OCI-LY7 (cell line): ENCODE data around the gene RPL32. TPM values are rescaled to one million over a fixed set of nuclear protein-coding genes. Genes with fewer than 3 reads are reported as not detected.

Experiments
- BruUV-seq: library from RNA; stranded (reverse); fragments of 400-500 nt; replicated peaks from 2 replicates; lab custom pipeline; 2021; lab: Mats Ljungman, UMichigan
- CTCF ChIA-PET: fragments of 300-600 bp; sonication (Branson Sonifier 250); formaldehyde crosslinking; loops from one replicate; lab custom pipeline; 2022; ENCODE audit warnings: antibody characterized with exemption; ENCODE audit not compliant: unreplicated experiment; lab: Charles Lee
- POLR2A ChIA-PET: fragments of 300-600 bp; sonication (Branson Sonifier 250); formaldehyde crosslinking; loops from one replicate; lab custom pipeline; 2022; ENCODE audit warnings: antibody characterized with exemption; lab: Charles Lee
- DNase-seq: peaks from one replicate; pipeline ENCODE4 v3.0.0-alpha.2; 2015; ENCODE audit warnings: low spot score
- H2AFZ ChIP-seq: fragments of 200-600 bp; sonication (generic), shearing (Covaris generic); 2 replicates; pipeline ENCODE4 v1.6.1; 2014; ENCODE audit warnings: mild to moderate bottlenecking, antibody characterized with exemption, low read length, moderate library complexity
- H3K27ac ChIP-seq: fragments of 200-600 bp; sonication (generic); 2 replicates; pipeline ENCODE4 v1.5.1; 2014; ENCODE audit warnings: mixed run types, low read depth, mild to moderate bottlenecking, moderate library complexity, low read length, inconsistent platforms; ENCODE audit not compliant: poor library complexity, severe bottlenecking
- H3K36me3 ChIP-seq: fragments of 200-600 bp; sonication (generic); 2 replicates; pipeline ENCODE4 v1.6.1; 2014; ENCODE audit warnings: mild to moderate bottlenecking, antibody characterized with exemption, low read length, moderate library complexity, mixed read lengths; ENCODE audit not compliant: insufficient read depth
- H3K4me1 ChIP-seq: fragments of 200-600 bp; sonication (generic); 2 replicates; pipeline ENCODE4 v1.5.1; 2014; ENCODE audit warnings: mild to moderate bottlenecking, low read length; ENCODE audit not compliant: insufficient read depth, poor library complexity, severe bottlenecking
- H3K4me2 ChIP-seq: fragments of 200-600 bp; sonication (generic); 2 replicates; pipeline ENCODE4 v1.6.1; 2014; ENCODE audit warnings: mild to moderate bottlenecking, low read length
- H3K4me3 ChIP-seq: fragments of 200-600 bp; sonication (generic); 2 replicates; pipeline ENCODE4 v1.5.1; 2014; ENCODE audit warnings: mild to moderate bottlenecking, low read depth, low read length; ENCODE audit not compliant: poor library complexity, severe bottlenecking
- H3K79me2 ChIP-seq: fragments of 200-600 bp; sonication (generic); 2 replicates; pipeline ENCODE4 v1.6.1; 2016; ENCODE audit warnings: low read depth, mild to moderate bottlenecking, low read length, moderate library complexity, mixed read lengths; ENCODE audit not compliant: insufficient read depth
- H3K9me2 ChIP-seq: fragments of 200-600 bp; sonication (generic); 2 replicates; pipeline ENCODE4 v1.6.1; 2016; ENCODE audit warnings: mild to moderate bottlenecking, low read length, mixed read lengths; ENCODE audit not compliant: insufficient read depth
- H3K9me3 ChIP-seq: fragments of 200-600 bp; sonication (generic); 2 replicates; pipeline ENCODE4 v1.6.1; 2014; ENCODE audit warnings: mild to moderate bottlenecking, mixed run types, low read length, mixed read lengths
- H4K20me1 ChIP-seq: fragments of 200-600 bp; sonication (generic); 2 replicates; pipeline ENCODE4 v1.6.1; 2014; ENCODE audit warnings: mild to moderate bottlenecking, antibody characterized with exemption, low read length, moderate library complexity, mixed read lengths; ENCODE audit not compliant: insufficient read depth
- CTCF ChIP-seq: fragments of 200-600 bp; sonication (generic); conservative IDR thresholded peaks from 2 replicates; pipeline ENCODE4 v1.5.1; 2014; ENCODE audit warnings: mild to moderate bottlenecking, antibody characterized with exemption, low read length, moderate library complexity, mixed read lengths
- EZH2phosphoT487 ChIP-seq: fragments of 200-600 bp; sonication (generic); IDR thresholded peaks from 2 replicates; pipeline ENCODE4 v1.6.1; 2018; ENCODE audit warnings: low read depth, borderline replicate concordance, mild to moderate bottlenecking, mixed run types, antibody characterized with exemption, low read length, moderate library complexity, mixed read lengths
- intact Hi-C: fragments of 100-400 bp; cut with micrococcal nuclease; formaldehyde crosslinking; loops from one replicate; pipeline ENCODE4 v1.10.0; 2022; ENCODE audit not compliant: unreplicated experiment
- total RNA-seq, 2 experiments: library from RNA; depleted of rRNA in 1 of 2; stranded (reverse); fragments of >200 nt in 1 of 2; shearing (Covaris generic) in 1 of 2; gene quantifications; 2 replicates each; pipeline ENCODE4 v1.2.3, GENCODE V29; 2014 to 2022

Gene RPL32
- total RNA-seq, 2 experiments from 2014 or later, result 2,099 to 3,717 TPM

- Histone ChIP-seq H3K27ac (no peak overlapping the region), H3K36me3 (peaks cover 6% of the 10 kb centered on the region; the same call in 1 of the 2 replicates), H3K4me2 (no peak overlapping the region), H4K20me1 (no peaks in the 10 kb centered on the region), H3K4me1 (peaks cover under 1% of the 10 kb centered on the region), H3K9me3 (no peaks in the 10 kb centered on the region), H3K4me3 (no peak overlapping the region), H2AFZ (no peak overlapping the region), H3K79me2 (no peaks in the 10 kb centered on the region), H3K9me2 (no peaks in the 10 kb centered on the region)
- CTCF ChIA-PET, result no interaction called here
- POLR2A ChIA-PET, result no interaction called here
- no peak for DNase-seq
- TF ChIP-seq CTCF (no peak), EZH2phosphoT487 (no peak)
- intact Hi-C loops, result no loop called here
- BruUV-seq, result no TSS peak
These were observed 17.1 kb downstream of the RPL32 start for GRCh38 chr3:12824299-12824698.

- Histone ChIP-seq H4K20me1 (no peaks in the 10 kb centered on the region), H3K79me2 (no peaks in the 10 kb centered on the region), H2AFZ (no peak overlapping the region), H3K4me2 (no peak overlapping the region), H3K4me1 (peaks cover 12% of the 10 kb centered on the region), H3K36me3 (peaks cover 6% of the 10 kb centered on the region; the same call in 1 of the 2 replicates), H3K4me3 (no peak overlapping the region), H3K27ac (no peak overlapping the region), H3K9me2 (no peaks in the 10 kb centered on the region), H3K9me3 (no peaks in the 10 kb centered on the region)
- CTCF ChIA-PET, result no interaction called here
- POLR2A ChIA-PET, result interaction anchor here (0.7 kb wide), 1 partner anchor 49 kb away, joined by 4 read pairs; no protein-coding TSS in a partner anchor
- no TSS peak for BruUV-seq
- DNase-seq, result peak; percentile 43
- intact Hi-C loops, result no loop called here
- TF ChIP-seq CTCF, result peak; percentile 67
- TF ChIP-seq EZH2phosphoT487, result no peak
These were observed 18.5 kb downstream of the RPL32 start for GRCh38 chr3:12822725-12823373.

GRCh38 chr3:12818773-12819172 lies 22.6 kb downstream of the RPL32 start:
- CTCF ChIA-PET, result interaction anchor here (1.4 to 1.5 kb wide), 2 partner anchors 9 to 12 kb away, joined by 3 to 20 read pairs; no protein-coding TSS in a partner anchor
- peak; percentile 53 for DNase-seq
- H3K4me3 ChIP-seq, result no peak overlapping the region
- no peaks in the 10 kb centered on the region for H3K79me2 ChIP-seq
- H3K27ac ChIP-seq, result peak overlapping the region; percentile 29
- peaks cover 17% of the 10 kb centered on the region; the same call in 1 of the 2 replicates for H3K36me3 ChIP-seq
- H4K20me1 ChIP-seq, result no peaks in the 10 kb centered on the region
- no peaks in the 10 kb centered on the region for H3K9me2 ChIP-seq
- H3K4me2 ChIP-seq, result no peak overlapping the region
- H2AFZ ChIP-seq, result 0 out of 2 replicates have a peak overlapping the region, but pooled peaks have one; percentile 1
- POLR2A ChIA-PET, result no interaction called here
- TF ChIP-seq EZH2phosphoT487 (no peak), CTCF (no peak)
- H3K9me3 ChIP-seq, result no peaks in the 10 kb centered on the region
- H3K4me1 ChIP-seq, result peaks cover 12% of the 10 kb centered on the region
- intact Hi-C loops, result no loop called here
- BruUV-seq, result no TSS peak
